CD14-positive monocyte (primary cell): ENCODE results near the gene CSNK1E. TPM values are rescaled to one million over a fixed set of nuclear protein-coding genes. Genes with fewer than 3 reads are reported as not detected.

ENCODE experiments used
- DNase-seq, 3 donors: peaks; one replicate each; pipeline ENCODE4 v3.0.0-alpha.2; 2011 to 2022
- H2AFZ ChIP-seq: 2 replicates; pipeline ENCODE4 v1.6.0; 2012; ENCODE audit warnings: mild to moderate bottlenecking, low read depth, low read length, inconsistent platforms; ENCODE audit not compliant: insufficient read depth, poor library complexity, severe bottlenecking
- H3K27ac ChIP-seq, 2 donors: 1 replicate in 1 of 2; 2 replicates in 1 of 2; pipeline ENCODE4 v1.5.1; 2012 to 2013; ENCODE audit warnings: low read length in 2 of 2, control low read depth in 1 of 2, inconsistent platforms in 1 of 2, low read depth in 1 of 2, mild to moderate bottlenecking in 1 of 2
- H3K27me3 ChIP-seq, 2 donors: one replicate each; pipeline versions ENCODE4 v1.6.0 to v1.6.1; 2011 to 2013; ENCODE audit warnings: low read length in 2 of 2; ENCODE audit not compliant: control insufficient read depth in 2 of 2, insufficient read depth in 2 of 2
- H3K36me3 ChIP-seq, 2 donors: replicated peaks in 1 of 2; 1 replicate in 1 of 2; 2 replicates in 1 of 2; pipeline versions ENCODE4 v1.5.1 to v1.6.1; 2012 to 2013; ENCODE audit warnings: low read length in 2 of 2, control low read depth in 1 of 2, inconsistent platforms in 1 of 2, mild to moderate bottlenecking in 1 of 2; ENCODE audit not compliant: insufficient read depth in 2 of 2, control insufficient read depth in 1 of 2
- H3K4me1 ChIP-seq, 2 donors: 1 replicate in 1 of 2; 2 replicates in 1 of 2; pipeline versions ENCODE4 v1.5.1 to v1.6.1; 2012 to 2013; ENCODE audit warnings: low read length in 2 of 2, control low read depth in 1 of 2, inconsistent platforms in 1 of 2, mild to moderate bottlenecking in 1 of 2, moderate library complexity in 1 of 2; ENCODE audit not compliant: insufficient read depth in 2 of 2, control insufficient read depth in 1 of 2
- H3K4me2 ChIP-seq: replicated peaks from 2 replicates; pipeline ENCODE3; 2012; ENCODE audit warnings: low read length, moderate library complexity, mild to moderate bottlenecking; ENCODE audit not compliant: poor library complexity, severe bottlenecking; ENCODE audit errors: extremely low read depth
- H3K4me3 ChIP-seq, 3 experiments: fragments of 200-600 bp in 1 of 3; sonication (generic) in 1 of 3; replicated peaks in 1 of 3; 1 replicate in 2 of 3; 2 replicates in 1 of 3; pipeline ENCODE4 v1.5.1; 2011 to 2013; ENCODE audit warnings: low read length in 3 of 3, mild to moderate bottlenecking in 3 of 3, control low read depth in 2 of 3, low read depth in 2 of 3, inconsistent platforms in 1 of 3, moderate library complexity in 1 of 3
- H3K79me2 ChIP-seq: 2 replicates; pipeline ENCODE4 v1.6.0; 2012; ENCODE audit warnings: mild to moderate bottlenecking, control low read depth, inconsistent platforms, low read length, moderate library complexity; ENCODE audit not compliant: insufficient read depth
- H3K9ac ChIP-seq: 2 replicates; pipeline ENCODE4 v1.6.0; 2017; ENCODE audit warnings: low read length, mild to moderate bottlenecking; ENCODE audit not compliant: insufficient read depth, poor library complexity, severe bottlenecking
- H3K9me3 ChIP-seq, 2 donors: replicated peaks in 1 of 2; 1 replicate in 1 of 2; 2 replicates in 1 of 2; pipeline versions ENCODE4 v1.5.1 to v1.6.1; 2012 to 2013; ENCODE audit warnings: low read length in 2 of 2, control low read depth in 1 of 2; ENCODE audit not compliant: control insufficient read depth in 1 of 2, insufficient read depth in 1 of 2
- H4K20me1 ChIP-seq: 2 replicates; pipeline ENCODE4 v1.6.0; 2012; ENCODE audit warnings: mild to moderate bottlenecking, low read length, control low read depth, moderate library complexity; ENCODE audit not compliant: insufficient read depth
- H3K27ac Mint-ChIP-seq, 7 donors: one replicate each; pipeline ENCODE4 v1.8.0; 2020; ENCODE audit warnings: mild to moderate bottlenecking in 7 of 7, mixed read lengths in 7 of 7, moderate library complexity in 6 of 7, inconsistent platforms in 2 of 7
- H3K27me3 Mint-ChIP-seq, 3 donors: one replicate each; pipeline ENCODE4 v1.8.0; 2021 to 2022; ENCODE audit warnings: low read depth in 3 of 3, mild to moderate bottlenecking in 3 of 3, mixed read lengths in 3 of 3, moderate library complexity in 3 of 3, inconsistent platforms in 1 of 3
- H3K36me3 Mint-ChIP-seq, 2 donors: one replicate each; pipeline ENCODE4 v1.8.0; 2020; ENCODE audit warnings: mixed read lengths in 2 of 2, inconsistent platforms in 1 of 2, mild to moderate bottlenecking in 1 of 2
- H3K4me1 Mint-ChIP-seq: one replicate; pipeline ENCODE4 v1.8.0; 2020; ENCODE audit warnings: mild to moderate bottlenecking, mixed read lengths
- H3K4me3 Mint-ChIP-seq, 2 donors: one replicate each; pipeline ENCODE4 v1.8.0; 2020; ENCODE audit warnings: mild to moderate bottlenecking in 2 of 2, mixed read lengths in 2 of 2, moderate library complexity in 1 of 2
- H3K9me3 Mint-ChIP-seq, 7 donors: one replicate each; pipeline ENCODE4 v1.8.0; 2020 to 2022; ENCODE audit warnings: mixed read lengths in 7 of 7, mild to moderate bottlenecking in 6 of 7, moderate library complexity in 6 of 7, inconsistent platforms in 2 of 7
- WGBS: methylation state at CpG from one replicate; pipeline ENCODE4 v1.1.5; 2013; ENCODE audit warnings: missing lambda C conversion rate; ENCODE audit not compliant: insufficient coverage; 5-methylcytosine and 5-hydroxymethylcytosine counted together
- intact Hi-C, 2 donors: fragments of 100-400 bp; cut with micrococcal nuclease; formaldehyde crosslinking; loops; one replicate each; pipeline versions ENCODE4 v1.15.0 to v1.15.1; 2023
- polyA plus RNA-seq, 3 donors: library from polyadenylated mRNA; depleted of rRNA in 1 of 3; unstranded in 2 of 3; stranded (reverse) in 1 of 3; fragments of 300-500 nt in 2 of 3; fragments of >200 nt in 1 of 3; fragmentation: Illumina TruSeq in 2 of 3; gene quantifications; 1 replicate in 2 of 3; 2 replicates in 1 of 3; pipeline ENCODE4 v1.2.3, GENCODE V29; 2012 to 2021
- TF ChIP-seq, protein P1 (sequence below): fragments of 200-600 bp; IDR thresholded peaks from one replicate; pipeline ENCODE4 v1.8.0; 2022; ENCODE audit warnings: antibody characterized with exemption, mild to moderate bottlenecking

Gene CSNK1E
- polyA plus RNA-seq, 3 donors, result 1.9 to 44.7 (median 3.1) TPM

GRCh38 chr22:38298312-38299005 lies 18.8 kb downstream of the CSNK1E start:
- Histone ChIP-seq H3K9ac (no peak overlapping the region), H3K4me2 (no peak overlapping the region), H2AFZ (no peak overlapping the region), H3K27ac (no peak overlapping the region), H3K9me3 (no peaks in the 10 kb centered on the region), H3K79me2 (peaks cover 1% of the 10 kb centered on the region), H3K27me3 (no peaks in the 10 kb centered on the region), H3K36me3 (peaks cover 78 to 87% of the 10 kb centered on the region in 2 donors), H3K4me3 (no peak overlapping the region), H3K4me1 (no peaks in the 10 kb centered on the region), H4K20me1 (peaks cover 1% of the 10 kb centered on the region)
- peaks cover 60 to 81% of the 10 kb centered on the region in 2 donors for H3K36me3 Mint-ChIP-seq
- intact Hi-C loops, result loop anchor here (5.0 kb wide), 1 partner anchor 54 kb away; no protein-coding TSS in a partner anchor
- TF ChIP-seq, protein P1, sequence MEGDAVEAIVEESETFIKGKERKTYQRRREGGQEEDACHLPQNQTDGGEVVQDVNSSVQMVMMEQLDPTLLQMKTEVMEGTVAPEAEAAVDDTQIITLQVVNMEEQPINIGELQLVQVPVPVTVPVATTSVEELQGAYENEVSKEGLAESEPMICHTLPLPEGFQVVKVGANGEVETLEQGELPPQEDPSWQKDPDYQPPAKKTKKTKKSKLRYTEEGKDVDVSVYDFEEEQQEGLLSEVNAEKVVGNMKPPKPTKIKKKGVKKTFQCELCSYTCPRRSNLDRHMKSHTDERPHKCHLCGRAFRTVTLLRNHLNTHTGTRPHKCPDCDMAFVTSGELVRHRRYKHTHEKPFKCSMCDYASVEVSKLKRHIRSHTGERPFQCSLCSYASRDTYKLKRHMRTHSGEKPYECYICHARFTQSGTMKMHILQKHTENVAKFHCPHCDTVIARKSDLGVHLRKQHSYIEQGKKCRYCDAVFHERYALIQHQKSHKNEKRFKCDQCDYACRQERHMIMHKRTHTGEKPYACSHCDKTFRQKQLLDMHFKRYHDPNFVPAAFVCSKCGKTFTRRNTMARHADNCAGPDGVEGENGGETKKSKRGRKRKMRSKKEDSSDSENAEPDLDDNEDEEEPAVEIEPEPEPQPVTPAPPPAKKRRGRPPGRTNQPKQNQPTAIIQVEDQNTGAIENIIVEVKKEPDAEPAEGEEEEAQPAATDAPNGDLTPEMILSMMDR, result peak; percentile 75
- no peaks in the 10 kb centered on the region for H3K4me1 Mint-ChIP-seq
- H3K4me3 Mint-ChIP-seq, result no peak overlapping the region
- H3K27me3 Mint-ChIP-seq, result peaks cover 0 to 1% (median 0%) of the 10 kb centered on the region in 3 donors
- H3K27ac Mint-ChIP-seq, result peak overlapping the region in 3 of 7 donors; percentile 19 to 57 (median 30)
- DNase-seq, result peak in 2 of 3 donors; percentile 21 to 23
- no peaks in the 10 kb centered on the region for H3K9me3 Mint-ChIP-seq
- whole genome bisulfite sequencing, result 91% methylated on average over 17 of the region's 25 CpGs

DNA sequence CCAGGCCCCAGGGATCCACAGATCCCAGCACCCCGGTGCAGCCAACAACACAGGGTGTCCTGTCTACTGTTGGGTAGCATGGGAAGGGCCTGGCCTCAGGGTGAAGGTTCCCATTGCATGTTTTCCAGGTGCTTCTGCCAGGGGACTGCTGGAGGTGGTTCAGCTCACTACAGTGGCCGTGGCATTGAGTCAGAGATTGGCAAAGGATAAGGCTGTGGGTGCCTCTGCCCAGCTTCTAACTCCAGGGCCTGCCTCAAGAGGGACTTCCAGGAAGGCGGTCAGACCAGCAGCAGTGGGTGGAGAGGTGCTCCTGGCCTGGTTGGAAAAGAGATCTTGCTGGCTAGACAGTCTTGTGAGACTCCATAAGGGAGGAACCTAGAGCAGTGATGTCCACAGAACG lies 20.9 kb downstream of the CSNK1E start:
- no peak overlapping the region for H3K27ac Mint-ChIP-seq
- H3K4me1 Mint-ChIP-seq, result no peaks in the 10 kb centered on the region
- no peaks in the 10 kb centered on the region for H3K79me2 ChIP-seq
- no peak for DNase-seq
- H3K4me3 Mint-ChIP-seq, result no peak overlapping the region
- H4K20me1 ChIP-seq, result no peaks in the 10 kb centered on the region
- no peak overlapping the region for H3K9ac ChIP-seq
- H3K4me2 ChIP-seq, result no peak overlapping the region
- peaks cover 62 to 83% of the 10 kb centered on the region in 2 donors for H3K36me3 ChIP-seq
- no peak overlapping the region for H3K27ac ChIP-seq
- peaks cover 0 to 2% (median 0%) of the 10 kb centered on the region in 7 donors for H3K9me3 Mint-ChIP-seq
- no peaks in the 10 kb centered on the region for H3K4me1 ChIP-seq
- H3K9me3 ChIP-seq, result no peaks in the 10 kb centered on the region
- TF ChIP-seq, protein P1, result no peak
- no peak overlapping the region for H3K4me3 ChIP-seq
- H2AFZ ChIP-seq, result no peak overlapping the region
- H3K36me3 Mint-ChIP-seq, result peaks cover 53 to 74% of the 10 kb centered on the region in 2 donors
- no peaks in the 10 kb centered on the region for H3K27me3 ChIP-seq
- WGBS, result 89% methylated on average over 4 of the region's 4 CpGs
- intact Hi-C loops, result loop anchor here (5.0 kb wide), 1 partner anchor 56 kb away; no protein-coding TSS in a partner anchor
- peaks cover 0 to 2% (median 1%) of the 10 kb centered on the region in 3 donors for H3K27me3 Mint-ChIP-seq
